CD14-positive monocyte (primary cell): ENCODE measurements around the gene UST. TPM values are rescaled to one million over a fixed set of nuclear protein-coding genes. Genes with fewer than 3 reads are reported as not detected.

Source experiments
- DNase-seq, 3 donors: peaks; one replicate each; pipeline ENCODE4 v3.0.0-alpha.2; 2011 to 2022
- H2AFZ ChIP-seq: 2 replicates; pipeline ENCODE4 v1.6.0; 2012; ENCODE audit warnings: mild to moderate bottlenecking, low read depth, low read length, inconsistent platforms; ENCODE audit not compliant: insufficient read depth, poor library complexity, severe bottlenecking
- H3K27ac ChIP-seq, 2 donors: 1 replicate in 1 of 2; 2 replicates in 1 of 2; pipeline ENCODE4 v1.5.1; 2012 to 2013; ENCODE audit warnings: low read length in 2 of 2, control low read depth in 1 of 2, inconsistent platforms in 1 of 2, low read depth in 1 of 2, mild to moderate bottlenecking in 1 of 2
- H3K27me3 ChIP-seq, 2 donors: one replicate each; pipeline versions ENCODE4 v1.6.0 to v1.6.1; 2011 to 2013; ENCODE audit warnings: low read length in 2 of 2; ENCODE audit not compliant: control insufficient read depth in 2 of 2, insufficient read depth in 2 of 2
- H3K36me3 ChIP-seq, 2 donors: replicated peaks in 1 of 2; 1 replicate in 1 of 2; 2 replicates in 1 of 2; pipeline versions ENCODE4 v1.5.1 to v1.6.1; 2012 to 2013; ENCODE audit warnings: low read length in 2 of 2, control low read depth in 1 of 2, inconsistent platforms in 1 of 2, mild to moderate bottlenecking in 1 of 2; ENCODE audit not compliant: insufficient read depth in 2 of 2, control insufficient read depth in 1 of 2
- H3K4me1 ChIP-seq, 2 donors: 1 replicate in 1 of 2; 2 replicates in 1 of 2; pipeline versions ENCODE4 v1.5.1 to v1.6.1; 2012 to 2013; ENCODE audit warnings: low read length in 2 of 2, control low read depth in 1 of 2, inconsistent platforms in 1 of 2, mild to moderate bottlenecking in 1 of 2, moderate library complexity in 1 of 2; ENCODE audit not compliant: insufficient read depth in 2 of 2, control insufficient read depth in 1 of 2
- H3K4me2 ChIP-seq: replicated peaks from 2 replicates; pipeline ENCODE3; 2012; ENCODE audit warnings: low read length, moderate library complexity, mild to moderate bottlenecking; ENCODE audit not compliant: poor library complexity, severe bottlenecking; ENCODE audit errors: extremely low read depth
- H3K4me3 ChIP-seq, 3 experiments: fragments of 200-600 bp in 1 of 3; sonication (generic) in 1 of 3; replicated peaks in 1 of 3; 1 replicate in 2 of 3; 2 replicates in 1 of 3; pipeline ENCODE4 v1.5.1; 2011 to 2013; ENCODE audit warnings: low read length in 3 of 3, mild to moderate bottlenecking in 3 of 3, control low read depth in 2 of 3, low read depth in 2 of 3, inconsistent platforms in 1 of 3, moderate library complexity in 1 of 3
- H3K79me2 ChIP-seq: 2 replicates; pipeline ENCODE4 v1.6.0; 2012; ENCODE audit warnings: mild to moderate bottlenecking, control low read depth, inconsistent platforms, low read length, moderate library complexity; ENCODE audit not compliant: insufficient read depth
- H3K9ac ChIP-seq: 2 replicates; pipeline ENCODE4 v1.6.0; 2017; ENCODE audit warnings: low read length, mild to moderate bottlenecking; ENCODE audit not compliant: insufficient read depth, poor library complexity, severe bottlenecking
- H3K9me3 ChIP-seq, 2 donors: replicated peaks in 1 of 2; 1 replicate in 1 of 2; 2 replicates in 1 of 2; pipeline versions ENCODE4 v1.5.1 to v1.6.1; 2012 to 2013; ENCODE audit warnings: low read length in 2 of 2, control low read depth in 1 of 2; ENCODE audit not compliant: control insufficient read depth in 1 of 2, insufficient read depth in 1 of 2
- H4K20me1 ChIP-seq: 2 replicates; pipeline ENCODE4 v1.6.0; 2012; ENCODE audit warnings: mild to moderate bottlenecking, low read length, control low read depth, moderate library complexity; ENCODE audit not compliant: insufficient read depth
- H3K27ac Mint-ChIP-seq, 7 donors: one replicate each; pipeline ENCODE4 v1.8.0; 2020; ENCODE audit warnings: mild to moderate bottlenecking in 7 of 7, mixed read lengths in 7 of 7, moderate library complexity in 6 of 7, inconsistent platforms in 2 of 7
- H3K27me3 Mint-ChIP-seq, 3 donors: one replicate each; pipeline ENCODE4 v1.8.0; 2021 to 2022; ENCODE audit warnings: low read depth in 3 of 3, mild to moderate bottlenecking in 3 of 3, mixed read lengths in 3 of 3, moderate library complexity in 3 of 3, inconsistent platforms in 1 of 3
- H3K36me3 Mint-ChIP-seq, 2 donors: one replicate each; pipeline ENCODE4 v1.8.0; 2020; ENCODE audit warnings: mixed read lengths in 2 of 2, inconsistent platforms in 1 of 2, mild to moderate bottlenecking in 1 of 2
- H3K4me1 Mint-ChIP-seq: one replicate; pipeline ENCODE4 v1.8.0; 2020; ENCODE audit warnings: mild to moderate bottlenecking, mixed read lengths
- H3K4me3 Mint-ChIP-seq, 2 donors: one replicate each; pipeline ENCODE4 v1.8.0; 2020; ENCODE audit warnings: mild to moderate bottlenecking in 2 of 2, mixed read lengths in 2 of 2, moderate library complexity in 1 of 2
- H3K9me3 Mint-ChIP-seq, 7 donors: one replicate each; pipeline ENCODE4 v1.8.0; 2020 to 2022; ENCODE audit warnings: mixed read lengths in 7 of 7, mild to moderate bottlenecking in 6 of 7, moderate library complexity in 6 of 7, inconsistent platforms in 2 of 7
- WGBS: methylation state at CpG from one replicate; pipeline ENCODE4 v1.1.5; 2013; ENCODE audit warnings: missing lambda C conversion rate; ENCODE audit not compliant: insufficient coverage; 5-methylcytosine and 5-hydroxymethylcytosine counted together
- intact Hi-C, 2 donors: fragments of 100-400 bp; cut with micrococcal nuclease; formaldehyde crosslinking; loops; one replicate each; pipeline versions ENCODE4 v1.15.0 to v1.15.1; 2023
- polyA plus RNA-seq, 3 donors: library from polyadenylated mRNA; depleted of rRNA in 1 of 3; unstranded in 2 of 3; stranded (reverse) in 1 of 3; fragments of 300-500 nt in 2 of 3; fragments of >200 nt in 1 of 3; fragmentation: Illumina TruSeq in 2 of 3; gene quantifications; 1 replicate in 2 of 3; 2 replicates in 1 of 3; pipeline ENCODE4 v1.2.3, GENCODE V29; 2012 to 2021
- TF ChIP-seq, protein P1 (sequence below): fragments of 200-600 bp; IDR thresholded peaks from one replicate; pipeline ENCODE4 v1.8.0; 2022; ENCODE audit warnings: antibody characterized with exemption, mild to moderate bottlenecking

The UST gene
- polyA plus RNA-seq, 3 donors: 0.33 to 0.53 (median 0.48) TPM

DNA sequence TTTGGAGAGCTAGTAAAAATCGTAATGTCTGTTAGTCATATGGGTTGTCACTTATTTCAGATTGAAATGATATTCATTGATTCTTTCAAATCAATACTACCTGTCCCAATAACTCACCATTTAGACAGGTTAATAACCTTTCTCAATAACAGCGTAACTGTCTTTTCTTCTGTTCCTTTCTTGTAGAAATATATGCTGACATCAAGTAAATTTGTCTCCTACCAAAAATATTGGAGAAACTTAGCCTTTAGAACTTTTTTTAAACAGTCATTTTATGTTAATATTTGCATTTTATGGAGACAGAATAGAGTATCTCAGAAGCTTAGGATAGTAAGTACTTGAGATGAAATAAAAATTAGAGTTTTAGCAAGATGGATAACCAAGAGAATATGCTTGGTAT lies 278.2 kb downstream of the UST start:
- Histone ChIP-seq H2AFZ (no peak overlapping the region), H3K36me3 (no peaks in the 10 kb centered on the region), H3K9ac (no peak overlapping the region), H3K27me3 (no peaks in the 10 kb centered on the region), H3K79me2 (no peaks in the 10 kb centered on the region), H3K4me1 (no peaks in the 10 kb centered on the region), H3K4me3 (no peak overlapping the region), H4K20me1 (no peaks in the 10 kb centered on the region), H3K4me2 (no peak overlapping the region), H3K27ac (no peak overlapping the region), H3K9me3 (peaks cover 3 to 7% of the 10 kb centered on the region in 2 donors)
- intact Hi-C loops: loop anchor here in 1 of 2 donors (5.0 kb wide), 1 partner anchor 407 kb away; no protein-coding TSS in a partner anchor
- no peaks in the 10 kb centered on the region for H3K36me3 Mint-ChIP-seq
- DNase-seq: no peak
- peaks cover 4% of the 10 kb centered on the region for H3K4me1 Mint-ChIP-seq
- peaks cover 0 to 2% (median 2%) of the 10 kb centered on the region in 3 donors for H3K27me3 Mint-ChIP-seq
- no CpG with 5 or more reads among the region's 2 CpGs for WGBS
- H3K4me3 Mint-ChIP-seq: no peak overlapping the region
- TF ChIP-seq, protein P1, sequence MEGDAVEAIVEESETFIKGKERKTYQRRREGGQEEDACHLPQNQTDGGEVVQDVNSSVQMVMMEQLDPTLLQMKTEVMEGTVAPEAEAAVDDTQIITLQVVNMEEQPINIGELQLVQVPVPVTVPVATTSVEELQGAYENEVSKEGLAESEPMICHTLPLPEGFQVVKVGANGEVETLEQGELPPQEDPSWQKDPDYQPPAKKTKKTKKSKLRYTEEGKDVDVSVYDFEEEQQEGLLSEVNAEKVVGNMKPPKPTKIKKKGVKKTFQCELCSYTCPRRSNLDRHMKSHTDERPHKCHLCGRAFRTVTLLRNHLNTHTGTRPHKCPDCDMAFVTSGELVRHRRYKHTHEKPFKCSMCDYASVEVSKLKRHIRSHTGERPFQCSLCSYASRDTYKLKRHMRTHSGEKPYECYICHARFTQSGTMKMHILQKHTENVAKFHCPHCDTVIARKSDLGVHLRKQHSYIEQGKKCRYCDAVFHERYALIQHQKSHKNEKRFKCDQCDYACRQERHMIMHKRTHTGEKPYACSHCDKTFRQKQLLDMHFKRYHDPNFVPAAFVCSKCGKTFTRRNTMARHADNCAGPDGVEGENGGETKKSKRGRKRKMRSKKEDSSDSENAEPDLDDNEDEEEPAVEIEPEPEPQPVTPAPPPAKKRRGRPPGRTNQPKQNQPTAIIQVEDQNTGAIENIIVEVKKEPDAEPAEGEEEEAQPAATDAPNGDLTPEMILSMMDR: no peak
- peaks cover 0 to 10% (median 7%) of the 10 kb centered on the region in 7 donors for H3K9me3 Mint-ChIP-seq
- H3K27ac Mint-ChIP-seq: no peak overlapping the region

GRCh38 chr6:149026530-149026942 lies 279.7 kb downstream of the UST start:
- peaks cover 0 to 3% (median 2%) of the 10 kb centered on the region in 3 donors for H3K27me3 Mint-ChIP-seq
- TF ChIP-seq, protein P1: peak; percentile 38
- no peak for DNase-seq
- H3K79me2 ChIP-seq: no peaks in the 10 kb centered on the region
- H3K4me3 ChIP-seq: no peak overlapping the region
- intact Hi-C loops: loop anchor here in 1 of 2 donors (5.0 kb wide), 1 partner anchor 406 kb away; no protein-coding TSS in a partner anchor
- peaks cover 0 to 10% (median 7%) of the 10 kb centered on the region in 7 donors for H3K9me3 Mint-ChIP-seq
- no peak overlapping the region for H3K27ac ChIP-seq
- H2AFZ ChIP-seq: no peak overlapping the region
- no peaks in the 10 kb centered on the region for H3K4me1 ChIP-seq
- H3K27ac Mint-ChIP-seq: no peak overlapping the region
- no peak overlapping the region for H3K4me3 Mint-ChIP-seq
- no peaks in the 10 kb centered on the region for H3K27me3 ChIP-seq
- H3K9ac ChIP-seq: no peak overlapping the region
- peaks cover 4% of the 10 kb centered on the region for H3K4me1 Mint-ChIP-seq
- H3K9me3 ChIP-seq: peaks cover 3 to 7% of the 10 kb centered on the region in 2 donors
- no peaks in the 10 kb centered on the region for H3K36me3 Mint-ChIP-seq
- H3K4me2 ChIP-seq: no peak overlapping the region
- 83% methylated on average over 1 of the region's 4 CpGs for WGBS
- no peaks in the 10 kb centered on the region for H3K36me3 ChIP-seq
- no peaks in the 10 kb centered on the region for H4K20me1 ChIP-seq
